Measurements from ENCODE around the gene SLC25A42.
"Not testable (repeated sequence)": the region's sequence is repeated elsewhere in the genome, so short reads cannot be mapped to it uniquely, and the experiment has no call there.

SLC25A42 gene

DNA sequence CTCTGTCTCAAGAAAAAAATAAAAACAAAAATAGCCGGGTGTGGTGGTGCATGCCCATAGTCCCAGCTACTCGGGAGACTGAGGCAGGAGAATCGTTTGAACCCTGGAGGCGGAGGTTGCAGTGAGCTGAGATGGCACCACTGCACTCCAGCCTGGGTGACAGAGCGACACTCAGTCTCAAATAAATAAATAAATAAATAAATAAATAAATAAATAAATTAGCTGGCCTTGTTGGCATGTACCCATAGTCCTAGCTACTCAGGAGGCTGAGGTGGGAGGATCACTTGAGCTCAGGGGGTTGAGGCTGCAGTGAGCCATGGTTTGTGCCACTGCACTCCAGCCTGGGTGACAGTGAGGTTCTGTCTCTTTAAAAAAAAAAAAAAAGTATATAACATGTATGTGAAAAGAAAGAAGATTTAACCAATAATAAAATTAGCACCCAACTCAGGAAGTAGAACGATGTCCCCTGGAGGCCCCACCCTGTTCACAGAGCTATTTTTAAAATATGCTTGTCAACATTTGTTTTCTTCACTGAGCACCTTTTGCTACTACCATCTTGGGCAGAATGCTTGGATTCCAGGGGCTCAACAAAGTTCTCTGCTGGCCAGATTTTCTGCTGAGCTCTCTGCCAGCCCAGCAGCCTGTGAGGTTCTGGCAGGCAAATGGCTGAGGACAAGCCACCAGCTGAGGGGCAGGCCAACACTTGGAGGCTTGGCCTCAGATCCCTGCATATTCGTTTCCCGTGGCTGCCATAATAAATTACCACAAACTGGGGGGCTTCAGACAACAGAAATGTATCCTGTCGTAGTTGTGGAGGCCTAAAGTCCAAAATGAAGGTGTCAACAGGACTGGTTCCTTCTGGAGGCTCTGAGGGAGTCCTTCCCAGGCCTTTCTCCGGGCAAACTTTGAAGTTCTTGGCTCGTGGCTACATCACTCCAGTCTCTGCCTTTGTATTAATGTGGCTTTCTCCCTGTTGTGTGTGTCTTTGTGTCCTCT is 5.2 kb downstream of the SLC25A42 start:
- no peak for DNase-seq (ENCODE audit: low spot score)

DNA sequence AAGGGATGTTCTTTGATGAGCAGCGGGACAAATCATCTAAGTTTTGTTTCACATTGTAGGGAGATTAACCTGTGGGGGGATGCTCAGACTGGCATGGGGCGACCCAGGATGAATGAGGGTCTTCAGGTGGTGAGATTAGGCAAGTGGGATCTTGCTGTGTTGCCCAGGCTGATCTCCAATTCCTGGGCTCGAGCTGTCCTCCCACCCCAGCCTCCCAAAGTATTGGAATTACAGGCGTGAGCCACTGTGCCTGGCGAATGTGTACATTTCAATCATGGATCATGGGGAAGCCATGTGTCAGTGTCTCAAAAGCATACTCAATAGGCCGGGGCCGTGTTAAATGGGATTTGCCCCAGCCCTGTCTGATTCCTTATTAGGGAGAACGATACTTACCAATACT is 8.1 kb downstream of the SLC25A42 start:
- DNase-seq (ENCODE audit: low spot score): no peak

DNA sequence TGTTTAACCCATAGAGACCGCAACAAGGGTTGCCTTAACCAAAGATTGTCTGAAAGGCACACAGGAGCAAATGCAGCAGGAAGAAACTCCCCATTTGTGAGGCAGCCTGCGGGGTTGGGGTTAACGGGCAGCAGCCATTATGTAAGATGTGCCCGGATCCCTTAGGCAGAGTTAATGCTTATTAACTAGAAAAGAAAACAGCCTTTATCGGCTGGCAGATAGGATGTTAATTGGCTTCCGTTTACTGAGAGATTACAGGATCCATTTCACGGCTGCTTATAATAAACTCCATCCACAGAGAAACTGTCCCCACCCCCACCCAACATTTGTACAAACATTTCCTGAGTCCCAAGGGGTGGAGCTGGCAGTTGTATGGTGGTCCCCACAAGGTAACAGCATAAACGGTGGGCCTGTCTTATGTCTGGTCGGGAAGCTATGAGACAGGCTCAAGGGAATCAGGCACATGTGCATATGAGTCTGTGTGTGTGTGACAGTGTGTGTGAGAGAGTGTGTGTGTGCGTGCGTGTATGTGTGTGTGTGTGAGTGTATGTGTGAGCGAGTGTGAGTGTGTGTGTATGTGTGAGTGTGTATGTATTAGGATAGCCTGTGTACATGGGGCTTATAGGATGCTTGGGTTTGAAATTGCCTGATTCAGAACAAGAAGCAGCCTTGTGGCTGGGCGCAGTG is 10.5 kb downstream of the SLC25A42 start:
- DNase-seq (ENCODE audit: low spot score): no peak

DNA sequence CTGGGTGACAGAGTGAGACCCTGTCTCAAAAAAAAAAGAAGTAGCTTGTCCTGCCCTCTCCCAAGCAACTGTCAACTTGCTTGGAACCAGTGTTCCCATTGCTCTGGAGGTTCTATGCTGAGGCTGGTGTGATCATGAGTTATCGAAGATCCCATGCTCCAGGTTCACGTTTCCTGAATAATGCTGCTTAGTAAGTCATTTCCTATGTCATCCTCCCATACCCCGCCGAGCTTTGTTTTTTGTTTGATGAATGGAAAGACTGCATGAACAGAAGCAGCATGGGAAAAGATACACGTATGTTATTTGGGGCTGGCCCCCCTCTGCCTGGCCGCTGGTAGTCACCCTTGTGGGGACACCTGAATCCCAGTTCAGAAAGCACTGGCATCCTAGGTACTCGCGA is 11.3 kb downstream of the SLC25A42 start:
- DNase-seq (ENCODE audit: low spot score): no peak

DNA sequence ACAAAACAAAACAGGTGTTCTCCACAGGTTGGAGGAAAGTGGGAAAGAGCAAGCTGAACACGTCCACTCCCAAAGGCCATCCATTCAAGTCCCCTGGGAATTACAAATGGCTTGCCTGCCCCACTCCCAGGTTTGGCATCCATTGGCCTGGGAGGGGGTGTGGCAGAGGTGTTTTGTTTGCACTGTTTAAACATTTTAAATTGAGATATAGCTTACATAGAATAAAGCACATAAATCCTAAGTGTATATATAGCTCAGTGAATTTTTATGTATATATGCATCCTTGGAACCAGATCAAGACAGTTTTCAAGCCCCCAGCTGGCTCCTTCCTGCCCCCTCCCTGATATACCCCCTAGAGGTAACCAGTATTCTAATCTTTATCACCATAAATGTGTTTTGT is 12.7 kb downstream of the SLC25A42 start:
- DNase-seq (ENCODE audit: low spot score): no peak

DNA sequence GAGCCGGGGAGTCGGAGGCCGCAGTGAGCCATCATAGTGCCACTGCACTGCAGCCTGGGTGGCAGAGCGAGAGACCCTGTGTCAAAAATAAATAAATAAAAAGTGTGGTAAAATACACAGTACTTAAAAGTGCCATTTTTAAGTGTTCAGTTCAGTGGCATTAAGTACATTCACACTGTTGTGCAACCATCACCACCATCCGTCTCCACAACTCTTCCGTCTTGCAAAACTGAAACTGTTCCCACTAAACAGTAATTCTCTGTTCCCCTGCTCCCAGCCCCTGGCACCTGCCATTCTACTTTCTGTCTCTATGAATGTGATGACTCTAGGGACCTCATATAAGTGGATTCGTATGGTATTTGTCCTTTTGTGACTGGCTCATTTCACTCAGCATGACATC is 13.3 kb downstream of the SLC25A42 start:
- DNase-seq (ENCODE audit: low spot score): no peak

DNA sequence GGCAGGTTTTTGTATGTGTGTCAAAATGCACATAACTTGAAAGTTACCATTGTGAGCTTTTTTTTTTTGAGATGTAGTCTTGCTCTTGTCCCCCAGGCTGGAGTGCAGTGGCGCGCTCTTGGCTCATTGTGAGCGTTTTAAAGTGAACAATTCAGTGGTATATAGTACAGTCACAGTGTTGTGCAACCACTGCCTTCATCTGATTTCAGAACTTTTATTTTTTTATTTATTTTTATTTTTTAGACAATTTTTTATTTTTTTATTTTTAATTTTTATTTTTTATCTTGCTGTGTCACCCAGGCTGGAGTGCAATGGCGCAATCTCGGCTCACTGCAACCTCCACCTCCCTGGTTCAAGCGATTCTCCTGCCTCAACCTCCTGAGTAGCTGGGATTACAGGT is 15.0 kb downstream of the SLC25A42 start:
- DNase-seq (ENCODE audit: low spot score): no peak

DNA sequence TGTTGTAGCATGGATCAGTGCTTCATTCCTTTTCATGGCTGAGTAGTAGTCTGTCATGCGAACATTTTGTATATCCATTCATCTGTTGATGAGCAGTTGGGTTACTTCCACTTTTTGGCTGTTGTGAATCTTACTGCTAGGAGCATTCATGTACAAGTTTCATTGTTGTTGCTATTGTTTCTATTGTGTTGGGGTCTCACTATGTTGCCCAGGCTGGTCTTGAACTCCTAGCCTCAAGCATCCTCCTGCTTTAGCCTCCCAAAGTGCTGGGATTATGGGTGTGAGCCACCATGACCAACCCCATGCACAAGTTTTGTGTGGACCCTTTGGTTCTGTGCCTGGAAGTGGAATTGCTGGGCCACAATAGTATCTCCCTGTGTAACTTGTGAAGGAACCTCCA is 15.8 kb downstream of the SLC25A42 start:
- DNase-seq (ENCODE audit: low spot score): no peak

DNA sequence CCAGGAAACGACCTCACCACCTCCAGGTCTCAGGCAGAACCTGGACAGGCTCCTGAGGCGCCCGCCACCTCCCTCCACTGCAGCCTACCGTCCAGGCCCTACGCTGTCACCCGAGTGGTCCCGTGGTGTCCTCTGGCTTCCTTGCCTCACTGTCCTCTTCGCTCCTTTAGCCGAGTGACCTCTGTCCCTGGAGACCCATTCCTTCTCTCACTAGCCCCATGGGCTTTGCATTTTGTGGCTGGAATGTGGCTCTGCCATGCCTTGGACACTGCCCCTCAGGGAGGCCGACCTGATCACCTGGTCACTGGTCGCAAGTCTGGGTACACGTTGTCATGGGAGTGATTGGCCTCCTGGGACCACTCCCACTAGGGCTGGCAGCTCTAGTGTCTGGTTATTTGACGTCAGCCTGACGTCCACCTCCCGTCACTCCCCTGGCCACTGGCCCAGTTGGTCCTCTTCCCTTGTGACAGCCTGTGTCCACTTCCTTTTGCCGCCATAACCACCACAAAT is 17.9 kb downstream of the SLC25A42 start:
- no peak for DNase-seq (ENCODE audit: low spot score)

DNA sequence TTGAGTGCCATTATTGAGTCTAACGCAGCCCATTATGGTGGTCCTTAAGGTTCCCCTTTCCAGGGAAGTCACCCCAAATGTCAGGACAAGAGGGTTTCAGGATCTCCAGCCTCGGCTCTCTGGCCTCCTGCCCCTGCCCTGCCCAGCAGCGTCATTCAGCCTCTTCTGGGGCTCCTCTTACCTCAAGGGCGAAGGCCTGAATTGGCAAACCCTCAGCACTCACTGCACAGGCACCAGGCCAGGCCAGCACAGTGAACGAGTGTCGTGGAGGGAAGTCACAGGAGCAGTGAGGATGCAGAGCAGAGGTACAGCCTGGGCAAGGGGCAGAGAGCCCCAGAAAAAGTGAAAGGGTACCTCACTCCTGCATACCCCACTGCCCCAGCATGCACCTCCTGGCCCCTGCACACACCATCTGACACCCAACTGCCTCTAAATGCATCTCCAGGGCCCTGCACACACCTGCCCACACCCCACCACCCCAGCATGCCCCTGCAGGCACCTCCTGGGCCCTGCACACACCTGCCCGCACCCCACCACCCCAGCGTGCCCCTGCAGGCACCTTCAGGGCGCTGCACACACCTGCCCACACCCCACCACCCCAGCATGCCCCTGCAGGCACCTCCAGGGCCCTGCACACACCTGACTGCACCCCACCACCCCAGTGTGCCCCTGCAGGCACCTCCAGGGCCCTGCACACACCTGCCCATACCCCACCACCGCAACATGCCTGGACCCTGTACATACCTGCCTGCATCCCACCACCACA is 19.8 kb downstream of the SLC25A42 start:
- DNase-seq (ENCODE audit: low spot score): no peak

DNA sequence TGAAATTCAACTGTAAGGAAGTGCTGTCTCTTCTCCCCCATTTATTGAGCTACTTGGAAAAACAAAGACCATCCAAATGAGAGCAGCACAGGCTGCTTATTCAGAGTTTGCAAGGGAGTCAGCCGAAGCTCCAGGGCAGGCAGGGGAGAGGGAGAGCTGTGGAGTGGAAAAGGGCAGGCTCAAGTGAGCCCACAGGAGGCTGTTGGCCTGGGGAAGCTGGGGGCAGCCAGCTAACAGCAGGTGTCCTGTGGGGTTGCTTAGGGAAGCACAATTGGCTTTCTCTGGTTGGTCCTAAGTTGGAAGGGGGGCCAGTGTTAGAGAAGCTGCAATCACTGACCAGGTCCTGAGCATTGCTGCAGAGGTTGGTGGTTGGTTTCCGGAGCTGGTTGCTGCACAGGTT is 23.9 kb downstream of the SLC25A42 start:
- DNase-seq (ENCODE audit: low spot score): no peak

DNA sequence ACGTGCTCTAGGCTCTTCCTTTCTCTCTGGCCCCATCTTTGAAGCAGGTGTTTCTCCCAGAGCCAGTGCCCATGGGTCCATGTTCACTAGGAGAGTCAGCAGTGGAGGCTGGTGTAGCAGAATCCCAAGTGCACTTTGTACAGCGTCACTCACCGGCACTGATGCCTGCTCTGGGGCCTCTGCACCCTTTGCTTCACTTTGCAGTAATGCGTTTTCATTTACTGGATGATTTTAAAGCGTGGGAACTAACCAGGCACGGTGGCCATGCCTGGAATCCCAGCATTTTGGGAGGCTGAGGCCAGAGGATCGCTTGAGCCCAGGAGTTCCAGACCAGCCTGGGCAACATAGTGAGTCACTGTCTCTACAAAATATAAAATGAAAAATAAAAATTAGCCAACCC is 30.7 kb downstream of the SLC25A42 start:
- no peak for DNase-seq (ENCODE audit: low spot score)

DNA sequence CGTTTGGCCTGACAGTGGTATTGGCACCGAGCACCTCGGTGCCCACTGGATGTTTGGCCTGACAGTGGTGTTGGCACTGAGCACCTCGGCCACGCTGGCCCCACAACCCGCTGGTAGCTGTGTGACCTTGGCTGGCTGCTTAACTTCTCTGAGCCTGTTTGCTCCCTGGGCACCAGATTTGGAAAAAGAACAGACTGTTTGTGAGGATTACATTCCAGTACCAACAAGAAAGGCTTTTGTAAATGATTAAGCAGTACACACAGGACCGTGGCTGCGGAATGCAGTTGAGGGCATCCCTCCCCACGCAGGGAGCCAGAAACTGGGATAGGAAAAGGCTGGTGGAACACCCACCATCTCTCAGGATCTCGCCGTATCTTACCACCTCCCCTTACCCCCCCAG is 31.9 kb downstream of the SLC25A42 start:
- DNase-seq (ENCODE audit: low spot score): no peak

DNA sequence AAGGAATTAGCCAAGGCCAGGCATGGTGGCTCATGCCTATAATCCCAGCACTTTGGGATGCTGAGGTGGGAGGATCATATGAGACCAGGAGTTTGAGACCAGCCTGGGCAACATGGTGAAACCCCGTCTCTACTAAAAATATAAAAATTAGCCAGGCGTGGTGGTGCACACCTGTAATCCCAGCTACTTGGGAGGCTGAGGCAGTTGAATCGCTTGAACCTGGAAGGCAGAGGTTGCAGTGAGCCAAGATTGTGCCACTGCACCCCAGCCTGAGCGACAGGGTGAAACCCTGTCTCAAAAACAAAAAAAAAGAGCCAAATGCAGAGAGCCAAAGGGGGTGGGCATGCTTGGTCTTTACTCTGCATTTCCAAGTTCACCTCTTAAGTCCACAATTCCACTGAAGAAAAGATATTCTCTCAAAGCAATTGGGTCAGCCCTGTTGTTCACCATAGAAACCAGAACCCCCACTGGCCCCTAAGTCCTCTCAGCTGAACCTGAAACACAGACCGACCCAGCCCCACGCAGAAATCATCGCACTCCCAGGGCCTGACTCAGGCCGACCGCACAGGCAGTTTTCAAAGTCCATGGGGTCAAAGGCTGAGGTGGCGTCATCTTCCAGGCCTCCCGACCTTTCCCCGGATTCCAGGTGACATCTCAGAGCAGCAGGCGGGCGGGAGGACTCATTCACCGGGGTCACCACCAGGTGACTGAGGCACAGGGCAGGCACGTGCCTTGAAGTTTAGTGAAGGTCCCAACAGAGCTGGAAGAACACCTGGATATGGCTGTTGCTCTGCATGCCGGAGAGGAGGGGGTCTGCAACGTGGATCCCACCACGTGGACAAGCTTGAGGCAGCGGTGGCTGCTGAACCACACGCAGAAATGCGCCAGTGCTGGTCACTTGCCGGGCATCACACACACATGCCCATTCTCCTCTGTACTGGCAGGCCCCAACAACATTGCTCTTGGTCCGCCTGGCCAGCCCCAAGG is 33.1 kb downstream of the SLC25A42 start:
- DNase-seq (ENCODE audit: low spot score): no peak

DNA sequence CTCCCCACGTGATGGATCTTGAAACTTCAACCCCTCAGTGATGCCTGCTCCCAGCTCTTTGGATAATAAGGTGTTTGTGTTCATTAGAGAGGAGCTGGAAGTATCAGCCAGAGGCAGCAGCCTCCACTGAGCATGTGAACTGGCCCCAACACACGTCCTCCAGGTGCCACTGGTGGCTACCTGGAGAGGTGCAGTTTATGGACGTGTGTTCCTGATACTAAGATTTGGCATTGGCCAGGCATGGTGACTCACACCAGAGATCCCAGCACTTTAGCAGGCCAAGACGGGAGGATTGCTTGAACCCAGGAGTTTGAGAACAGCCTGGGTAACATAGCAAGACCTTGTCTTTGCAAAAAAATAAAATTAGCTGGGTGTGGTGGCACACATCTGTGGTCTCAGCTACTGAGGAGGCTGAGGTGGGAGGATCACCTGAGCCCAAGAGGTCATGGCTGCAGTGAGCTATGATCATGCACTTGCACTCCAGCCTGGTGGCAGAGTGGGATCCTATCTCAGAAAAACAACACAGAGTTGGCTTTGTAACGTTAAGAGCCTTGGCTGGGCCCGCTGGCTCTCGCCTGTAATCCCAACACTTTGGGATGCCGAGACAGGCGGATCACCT is 34.4 kb downstream of the SLC25A42 start:
- no peak for DNase-seq (ENCODE audit: low spot score)

DNA sequence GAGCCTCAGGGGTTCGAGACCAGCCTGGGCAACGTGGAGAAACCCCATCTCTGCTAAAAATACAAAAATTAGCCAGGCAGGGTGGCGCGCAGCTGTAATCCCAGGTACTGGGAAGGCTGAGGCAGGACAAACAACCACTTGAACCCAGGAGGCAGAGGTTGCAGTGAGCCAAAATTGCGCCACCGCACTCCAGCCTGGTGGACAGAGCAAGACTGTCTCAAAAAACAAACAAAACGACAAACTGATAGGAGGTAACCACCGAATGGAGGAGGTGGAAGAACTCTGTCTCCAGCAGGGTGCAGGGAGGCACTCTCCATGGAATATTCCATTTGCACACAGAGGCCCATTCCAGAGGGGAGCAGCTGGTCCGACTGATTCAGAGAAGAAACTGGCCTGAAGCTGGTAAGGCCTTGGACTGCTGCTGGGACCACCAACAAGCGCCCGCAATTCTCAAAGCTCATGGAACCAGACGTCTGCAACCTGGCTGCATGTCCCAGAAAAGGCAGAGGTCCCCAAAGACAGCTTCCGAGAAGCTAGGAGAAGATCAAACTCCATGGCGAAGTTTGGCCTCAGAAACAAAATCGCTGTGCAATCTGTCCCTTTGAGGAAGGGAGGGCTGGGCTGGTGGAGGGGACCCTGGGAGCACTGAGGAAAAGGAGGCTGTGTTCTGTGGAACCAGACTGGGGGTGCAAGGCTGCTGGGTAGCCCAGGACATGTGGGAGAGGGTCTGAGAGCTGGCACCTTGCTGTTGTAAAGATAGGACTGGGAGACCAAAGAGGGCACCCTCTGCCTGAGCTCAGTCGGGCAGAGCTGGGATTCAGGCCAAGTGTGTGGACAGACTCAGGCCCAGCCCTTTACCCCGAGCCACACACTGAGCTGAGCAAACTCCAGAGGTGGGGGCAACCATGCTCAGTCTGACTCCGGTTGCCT is 35.2 kb downstream of the SLC25A42 start:
- no peak for DNase-seq (ENCODE audit: low spot score)

DNA sequence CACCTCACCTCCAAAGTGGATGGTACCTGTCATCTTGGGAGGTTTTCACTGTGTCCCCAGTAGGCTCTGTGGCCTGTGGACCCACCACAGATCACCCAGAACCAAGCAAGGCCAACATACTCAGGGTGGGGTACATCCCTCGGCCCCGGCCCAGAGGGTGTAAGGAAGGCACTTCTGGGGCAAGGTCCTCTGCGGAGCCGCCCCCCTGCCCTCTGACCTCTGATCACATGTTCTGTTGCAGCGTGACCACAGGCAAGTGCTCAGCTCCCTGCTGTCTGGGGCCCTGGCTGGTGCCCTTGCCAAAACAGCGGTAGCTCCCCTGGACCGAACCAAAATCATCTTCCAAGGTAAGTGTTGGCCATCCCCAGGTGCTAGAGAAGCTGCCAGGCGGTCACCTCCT is 37.7 kb downstream of the SLC25A42 start:
- no peak for DNase-seq (ENCODE audit: low spot score)

DNA sequence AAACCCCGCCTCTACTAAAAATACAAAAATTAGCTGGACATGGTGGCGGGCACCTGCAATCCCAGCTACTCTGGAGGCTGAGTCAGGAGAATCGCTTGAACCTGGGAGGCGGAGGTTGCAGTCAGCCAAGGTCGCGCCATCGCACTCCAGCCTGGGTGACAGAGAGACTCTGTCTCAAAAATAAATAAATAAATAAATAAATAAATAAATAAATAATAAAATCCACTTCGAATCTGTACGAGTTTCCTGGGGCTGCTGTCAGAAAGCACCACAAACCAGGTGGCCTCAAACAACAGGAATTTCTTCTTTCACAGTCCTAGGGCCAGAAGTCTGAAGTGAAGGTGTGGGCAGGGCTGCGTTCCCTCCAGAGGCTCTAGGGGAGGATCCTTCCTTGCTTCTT is 38.8 kb downstream of the SLC25A42 start:
- DNase-seq (ENCODE audit: low spot score): not testable (repeated sequence)

DNA sequence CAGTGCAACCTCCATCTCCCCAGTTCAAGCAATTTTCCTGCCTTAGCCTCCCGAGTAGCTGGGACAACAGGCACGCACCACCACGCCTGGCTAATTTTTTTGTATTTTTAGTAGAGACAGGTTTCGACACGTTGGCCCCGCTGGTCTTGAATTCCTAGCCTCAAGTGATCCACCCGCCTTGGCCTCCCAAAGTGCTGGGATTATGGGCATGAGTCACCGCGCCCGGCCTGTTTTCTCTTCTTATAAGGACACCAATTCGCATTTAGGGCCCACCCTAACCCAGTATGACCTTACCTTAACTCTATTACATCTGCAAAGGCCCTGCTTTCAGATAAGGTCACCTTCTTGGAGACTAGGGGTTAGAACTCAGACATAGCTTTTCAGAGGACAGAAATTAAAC is 39.4 kb downstream of the SLC25A42 start:
- no peak for DNase-seq (ENCODE audit: low spot score)
